SK-N-SH (cell line): Measurements from ENCODE around the gene NHERF2. TPM values are rescaled to one million over a fixed set of nuclear protein-coding genes. Genes with fewer than 3 reads are reported as not detected.

ENCODE experiments used
- CTCF ChIA-PET: fragments of 300-600, 350-600 bp; formaldehyde crosslinking; extraction: SDS; loops from one replicate; lab custom pipeline; 2021; lab: Yijun Ruan, JAX
- POLR2A ChIA-PET: fragments of 350-600 bp; sonication (Branson Sonifier 250); formaldehyde crosslinking; extraction: SDS; loops from one replicate; lab custom pipeline; 2020; ENCODE audit warnings: antibody characterized with exemption, inconsistent platforms; lab: Yijun Ruan, JAX
- DNase-seq: peaks from one replicate; pipeline ENCODE4 v3.0.0; 2012
- H2AFZ ChIP-seq: fragments of 200-600 bp; sonication (generic); 2 replicates; pipeline ENCODE4 v1.8.1; 2016; ENCODE audit warnings: antibody characterized with exemption, mild to moderate bottlenecking, low read depth
- H3F3A ChIP-seq: fragments of 200-600 bp; sonication (generic); replicated peaks from 2 replicates; pipeline ENCODE3; 2016; ENCODE audit warnings: antibody characterized with exemption, mild to moderate bottlenecking; ENCODE audit not compliant: insufficient read depth
- H3K27ac ChIP-seq, 2 experiments: fragments of 200-500 bp in 1 of 2; fragments of 200-600 bp in 1 of 2; sonication (Bioruptor generic) in 1 of 2; sonication (generic), shearing (Covaris generic) in 1 of 2; 2 replicates each; pipeline versions ENCODE4 v1.5.1 to v1.6.1; 2014 to 2016; ENCODE audit warnings: low read depth in 2 of 2, inconsistent platforms in 1 of 2, low read length in 1 of 2, mild to moderate bottlenecking in 1 of 2, mixed read lengths in 1 of 2
- H3K27me3 ChIP-seq: fragments of 200-600 bp; sonication (generic), shearing (Covaris generic); 2 replicates; pipeline ENCODE4 v1.6.1; 2016; ENCODE audit warnings: mixed run types; ENCODE audit not compliant: insufficient read depth
- H3K36me3 ChIP-seq, 2 experiments: fragments of 200-500 bp in 1 of 2; fragments of 200-600 bp in 1 of 2; sonication (Bioruptor generic) in 1 of 2; sonication (generic) in 1 of 2; replicated peaks in 1 of 2; 2 replicates each; pipeline versions ENCODE3 to v1.5.1; 2014 to 2016; ENCODE audit warnings: low read length in 1 of 2, mild to moderate bottlenecking in 1 of 2; ENCODE audit not compliant: insufficient read depth in 2 of 2, control insufficient read depth in 1 of 2
- H3K4me1 ChIP-seq, 2 experiments: fragments of 200-500 bp in 1 of 2; fragments of 200-600 bp in 1 of 2; sonication (Bioruptor generic) in 1 of 2; sonication (generic), shearing (Covaris generic) in 1 of 2; 2 replicates each; pipeline versions ENCODE4 v1.5.1 to v1.6.1; 2014 to 2016; ENCODE audit warnings: low read depth in 1 of 2, low read length in 1 of 2, mixed run types in 1 of 2; ENCODE audit not compliant: insufficient read depth in 2 of 2, control insufficient read depth in 1 of 2
- H3K4me2 ChIP-seq: fragments of 200-600 bp; sonication (generic), shearing (Covaris generic); 2 replicates; pipeline ENCODE4 v1.6.1; 2017; ENCODE audit warnings: mixed run types
- H3K4me3 ChIP-seq, 2 experiments: fragments of 200-500 bp in 1 of 2; fragments of 200-600 bp in 1 of 2; sonication (Bioruptor generic) in 1 of 2; sonication (generic), shearing (Covaris generic) in 1 of 2; 2 replicates each; pipeline versions ENCODE4 v1.5.1 to v1.8.1; 2014 to 2016; ENCODE audit warnings: low read depth in 2 of 2, inconsistent platforms in 1 of 2, low read length in 1 of 2, mild to moderate bottlenecking in 1 of 2, mixed read lengths in 1 of 2, moderate library complexity in 1 of 2
- H3K79me2 ChIP-seq: fragments of 200-600 bp; sonication (generic); 2 replicates; pipeline ENCODE4 v1.8.1; 2017; ENCODE audit warnings: mild to moderate bottlenecking; ENCODE audit not compliant: insufficient read depth
- H3K9ac ChIP-seq: fragments of 200-600 bp; sonication (generic); 2 replicates; pipeline ENCODE4 v1.6.1; 2017; ENCODE audit warnings: mixed run types
- H3K9me2 ChIP-seq: fragments of 200-600 bp; sonication (generic); 2 replicates; pipeline ENCODE4 v1.6.1; 2017; ENCODE audit warnings: mixed run types
- H3K9me3 ChIP-seq: fragments of 200-600 bp; sonication (generic); 2 replicates; pipeline ENCODE4 v1.6.1; 2017; ENCODE audit warnings: mixed run types, mild to moderate bottlenecking, moderate library complexity
- H4K20me1 ChIP-seq: fragments of 200-600 bp; sonication (generic); 2 replicates; pipeline ENCODE4 v1.6.1; 2017; ENCODE audit warnings: mild to moderate bottlenecking, mixed run types; ENCODE audit not compliant: insufficient read depth
- ELF1 ChIP-seq: IDR thresholded peaks from 2 replicates; pipeline ENCODE4 v1.4.0; 2012
- EZH2phosphoT487 ChIP-seq: fragments of 200-600 bp; sonication (generic); IDR thresholded peaks from 2 replicates; pipeline ENCODE4 v1.6.1; 2017; ENCODE audit warnings: low read depth, mixed run types, mild to moderate bottlenecking, antibody characterized with exemption, moderate library complexity, borderline replicate concordance
- FOXJ3 ChIP-seq: sonication (generic); formaldehyde crosslinking; IDR thresholded peaks from 2 replicates; pipeline ENCODE4 v1.5.1; 2020; ENCODE audit warnings: mild to moderate bottlenecking, missing genetic modification reagents
- GATA2 ChIP-seq: sonication (generic); formaldehyde crosslinking; IDR thresholded peaks from 2 replicates; pipeline ENCODE4 v1.5.0; 2020; ENCODE audit warnings: mild to moderate bottlenecking, missing genetic modification reagents
- JUND ChIP-seq: IDR thresholded peaks from 2 replicates; pipeline ENCODE4 v1.4.0; 2012
- MAX ChIP-seq: IDR thresholded peaks from 2 replicates; pipeline ENCODE4 v1.4.0; 2012; ENCODE audit warnings: low read depth
- MEF2A ChIP-seq: IDR thresholded peaks from 2 replicates; pipeline ENCODE4 v1.4.0; 2012; ENCODE audit warnings: low read depth, borderline replicate concordance
- MXI1 ChIP-seq: IDR thresholded peaks from 2 replicates; pipeline ENCODE4 v1.6.1; 2012; ENCODE audit warnings: mild to moderate bottlenecking, low read depth, low read length, improper control_type of control experiment
- NFIC ChIP-seq: IDR thresholded peaks from 2 replicates; pipeline ENCODE4 v1.4.0; 2012; ENCODE audit warnings: borderline replicate concordance
- NRF1 ChIP-seq: IDR thresholded peaks from 2 replicates; pipeline ENCODE4 v1.6.1; 2012; ENCODE audit warnings: low read depth, mild to moderate bottlenecking, low read length
- POLR2AphosphoS5 ChIP-seq: IDR thresholded peaks from 2 replicates; pipeline ENCODE4 v1.6.1; 2012; ENCODE audit warnings: low read depth, low read length
- RCOR1 ChIP-seq: fragments of 150-350 bp; IDR thresholded peaks from 2 replicates; pipeline ENCODE4 v1.6.1; 2017; ENCODE audit warnings: antibody characterized with exemption, low read length
- RFX5 ChIP-seq: IDR thresholded peaks from 2 replicates; pipeline ENCODE4 v1.6.1; 2012; ENCODE audit warnings: mild to moderate bottlenecking, improper control_type of control experiment, low read length
- RXRA ChIP-seq: IDR thresholded peaks from 2 replicates; pipeline ENCODE4 v1.4.0; 2012; ENCODE audit warnings: low read depth, mild to moderate bottlenecking, borderline replicate concordance
- SMC3 ChIP-seq: IDR thresholded peaks from 2 replicates; pipeline ENCODE4 v1.6.1; 2012; ENCODE audit warnings: low read depth, low read length, improper control_type of control experiment
- TCF12 ChIP-seq: IDR thresholded peaks from 2 replicates; pipeline ENCODE4 v1.4.0; 2012
- TEAD4 ChIP-seq: IDR thresholded peaks from 2 replicates; pipeline ENCODE4 v1.4.0; 2012; ENCODE audit warnings: mild to moderate bottlenecking, borderline replicate concordance; ENCODE audit not compliant: insufficient read depth
- USF1 ChIP-seq: IDR thresholded peaks from 2 replicates; pipeline ENCODE4 v1.4.0; 2012; ENCODE audit warnings: low read depth, borderline replicate concordance
- USF2 ChIP-seq: fragments of 150-350 bp; IDR thresholded peaks from 2 replicates; pipeline ENCODE4 v1.6.1; 2017; ENCODE audit warnings: antibody characterized with exemption, low read length, low read depth, borderline replicate concordance
- ZBTB33 ChIP-seq: IDR thresholded peaks from 2 replicates; pipeline ENCODE4 v1.4.0; 2012; ENCODE audit warnings: low read depth, borderline replicate concordance
- WGBS: methylation state at CpG from one replicate; pipeline ENCODE4 v1.1.6; 2017; ENCODE audit warnings: low lambda C conversion rate; 5-methylcytosine and 5-hydroxymethylcytosine counted together
- polyA plus RNA-seq, 3 experiments: library from polyadenylated mRNA; depleted of rRNA; stranded (reverse); fragments of >200 nt; gene quantifications; 2 replicates each; pipeline ENCODE4 v1.2.3, GENCODE V29; 2012

NHERF2 gene
- polyA plus RNA-seq, 1 of the 3 experiments (the other 2 are of a cell fraction) = 53.8 TPM

- H3K27me3 ChIP-seq = no peaks in the 10 kb centered on the region
- 89% methylated on average over 8 of the region's 15 CpGs for WGBS
- H3K27ac ChIP-seq = peak overlapping the region in 1 of 2 experiments; percentile 93; a peak in 3 of 4 replicates
- TF ChIP-seq USF2 (no peak), TCF12 (no peak), GATA2 (CRISPR knock-in tag) (no peak), SMC3 (no peak), EZH2phosphoT487 (no peak), RXRA (no peak), TEAD4 (no peak), NRF1 (no peak), MXI1 (no peak), ELF1 (no peak), JUND (no peak)
- H3F3A ChIP-seq = peaks cover 3% of the 10 kb centered on the region
- ChIA-PET POLR2A (interaction anchor here (1.5 kb wide), 1 partner anchor 15 kb away, joined by 3 read pairs; the partner anchor contains the start of genes NTHL1 and TSC2), CTCF (interaction anchor here (0.6 to 2.5 kb wide), 5 partner anchors 9 to 971 kb away, joined by 3 to 12 read pairs (median 4); partner anchors contain the start of genes NTHL1 and TSC2)
- H3K79me2 ChIP-seq = peaks cover 29% of the 10 kb centered on the region; the same call in 1 of the 2 replicates
- peak overlapping the region; percentile 83 for H3K9ac ChIP-seq
- H2AFZ ChIP-seq = no peak overlapping the region; the same call in 1 of the 2 replicates
- H3K4me2 ChIP-seq = peak overlapping the region; percentile 94
- H3K4me3 ChIP-seq = no peak overlapping the region
- DNase-seq = no peak
- peaks cover 40 to 47% of the 10 kb centered on the region in 2 experiments; a peak in 3 of 4 replicates for H3K4me1 ChIP-seq
- no peaks in the 10 kb centered on the region for H3K9me2 ChIP-seq
- H3K9me3 ChIP-seq = no peaks in the 10 kb centered on the region
- peaks cover 0 to 13% of the 10 kb centered on the region in 2 experiments for H3K36me3 ChIP-seq
- H4K20me1 ChIP-seq = peaks cover 8% of the 10 kb centered on the region; the same call in 1 of the 2 replicates
Observed at GRCh38 chr16:2032285-2033056, 5.8 kb downstream of the NHERF2 start.

GRCh38 chr16:2033057-2033908 is 6.6 kb downstream of the NHERF2 start:
- POLR2A ChIA-PET = interaction anchor here (1.5 kb wide), 1 partner anchor 14 kb away, joined by 3 read pairs; the partner anchor contains the start of genes NTHL1 and TSC2
- TF ChIP-seq ZBTB33 = no peak
- TF ChIP-seq JUND = no peak
- TF ChIP-seq RCOR1 = no peak
- TF ChIP-seq EZH2phosphoT487 = no peak
- peak; percentile 22; the same call in 1 of the 2 replicates for TF ChIP-seq POLR2AphosphoS5
- TF ChIP-seq USF1 = 0 out of 2 replicates have a peak, but pooled peaks have one; percentile 5
- TF ChIP-seq FOXJ3 (CRISPR knock-in tag) = no peak
- no peak for TF ChIP-seq NFIC
- 0 out of 2 replicates have a peak, but pooled peaks have one; percentile 43 for TF ChIP-seq MAX
- TF ChIP-seq ELF1 = no peak; the same call in 1 of the 2 replicates
- TF ChIP-seq TCF12 = peak; percentile 31; the same call in 1 of the 2 replicates
- 0 out of 2 replicates have a peak, but pooled peaks have one; percentile 24 for TF ChIP-seq TEAD4
- TF ChIP-seq RFX5 = no peak
- TF ChIP-seq MEF2A = no peak

More at GRCh38 chr16:2033057-2033908, 6.6 kb downstream of the NHERF2 start:
- H3K9me2 ChIP-seq = no peaks in the 10 kb centered on the region
- H3K9me3 ChIP-seq = no peaks in the 10 kb centered on the region
- no peaks in the 10 kb centered on the region for H3K27me3 ChIP-seq
- H3K36me3 ChIP-seq = peaks cover 0 to 13% of the 10 kb centered on the region in 2 experiments
- 14% methylated on average over 18 of the region's 37 CpGs for WGBS
- CTCF ChIA-PET = interaction anchor here (0.6 to 2.5 kb wide), 2 partner anchors 10 to 971 kb away, joined by 4 to 12 read pairs; no protein-coding TSS in a partner anchor
- H2AFZ ChIP-seq = peak overlapping the region; percentile 17; the same call in 1 of the 2 replicates
- peak overlapping the region; percentile 83 for H3K9ac ChIP-seq
- peaks cover under 1% of the 10 kb centered on the region; the same call in 1 of the 2 replicates for H4K20me1 ChIP-seq
- H3K4me3 ChIP-seq = peak overlapping the region; percentile 3 to 54; a peak in 2 of 4 replicates
- H3K4me2 ChIP-seq = peak overlapping the region; percentile 94
- peaks cover 34 to 47% of the 10 kb centered on the region in 2 experiments; a peak in 3 of 4 replicates for H3K4me1 ChIP-seq
- H3K27ac ChIP-seq = peak overlapping the region; percentile 86 to 93
- peaks cover 21% of the 10 kb centered on the region; the same call in 1 of the 2 replicates for H3K79me2 ChIP-seq
- peak; percentile 83 for DNase-seq
- H3F3A ChIP-seq = peaks cover 3% of the 10 kb centered on the region
